HL-60 (cell line): ENCODE data around the gene FLYWCH1.

Experiments used
- GABPA ChIP-seq: IDR thresholded peaks from 2 replicates; pipeline ENCODE4 v1.6.1; 2012; ENCODE audit warnings: low read depth
- POLR2AphosphoS5 ChIP-seq: IDR thresholded peaks from 2 replicates; pipeline ENCODE4 v1.6.1; 2012; ENCODE audit warnings: low read depth
- SPI1 ChIP-seq: IDR thresholded peaks from 2 replicates; pipeline ENCODE4 v1.6.1; 2012; ENCODE audit warnings: low read depth, mild to moderate bottlenecking, borderline replicate concordance
- TF ChIP-seq, protein P1 (sequence below): IDR thresholded peaks from one replicate; pipeline ENCODE4 v1.5.1; 2011; ENCODE audit warnings: low read length, control low read depth, inconsistent platforms; ENCODE audit not compliant: insufficient read depth
- TF ChIP-seq, protein P2 (sequence below): IDR thresholded peaks from 2 replicates; pipeline ENCODE4 v1.6.1; 2012; ENCODE audit warnings: low read depth; ENCODE audit not compliant: insufficient replicate concordance

DNA sequence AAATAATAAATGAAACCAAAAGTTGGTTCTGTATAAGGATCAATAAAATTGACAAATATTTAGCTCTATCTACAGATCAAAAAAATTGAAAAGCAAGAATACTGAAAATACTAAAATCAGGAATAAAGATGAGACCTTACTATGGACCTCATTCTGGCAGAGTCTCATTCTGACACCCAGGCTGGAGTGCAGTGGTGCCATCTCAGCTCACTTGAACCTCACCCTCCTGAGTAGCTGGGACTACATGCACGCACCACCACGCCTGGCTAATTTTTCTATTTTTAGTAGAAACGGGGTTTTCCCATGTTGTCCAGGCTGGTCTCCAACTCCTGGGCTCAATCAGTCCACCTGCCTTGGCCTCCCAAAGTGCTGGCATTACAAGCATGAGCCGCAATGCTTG, 30.3 kb downstream of the FLYWCH1 start:
- TF ChIP-seq, protein P1, sequence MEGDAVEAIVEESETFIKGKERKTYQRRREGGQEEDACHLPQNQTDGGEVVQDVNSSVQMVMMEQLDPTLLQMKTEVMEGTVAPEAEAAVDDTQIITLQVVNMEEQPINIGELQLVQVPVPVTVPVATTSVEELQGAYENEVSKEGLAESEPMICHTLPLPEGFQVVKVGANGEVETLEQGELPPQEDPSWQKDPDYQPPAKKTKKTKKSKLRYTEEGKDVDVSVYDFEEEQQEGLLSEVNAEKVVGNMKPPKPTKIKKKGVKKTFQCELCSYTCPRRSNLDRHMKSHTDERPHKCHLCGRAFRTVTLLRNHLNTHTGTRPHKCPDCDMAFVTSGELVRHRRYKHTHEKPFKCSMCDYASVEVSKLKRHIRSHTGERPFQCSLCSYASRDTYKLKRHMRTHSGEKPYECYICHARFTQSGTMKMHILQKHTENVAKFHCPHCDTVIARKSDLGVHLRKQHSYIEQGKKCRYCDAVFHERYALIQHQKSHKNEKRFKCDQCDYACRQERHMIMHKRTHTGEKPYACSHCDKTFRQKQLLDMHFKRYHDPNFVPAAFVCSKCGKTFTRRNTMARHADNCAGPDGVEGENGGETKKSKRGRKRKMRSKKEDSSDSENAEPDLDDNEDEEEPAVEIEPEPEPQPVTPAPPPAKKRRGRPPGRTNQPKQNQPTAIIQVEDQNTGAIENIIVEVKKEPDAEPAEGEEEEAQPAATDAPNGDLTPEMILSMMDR: no peak
- TF ChIP-seq, protein P2, sequence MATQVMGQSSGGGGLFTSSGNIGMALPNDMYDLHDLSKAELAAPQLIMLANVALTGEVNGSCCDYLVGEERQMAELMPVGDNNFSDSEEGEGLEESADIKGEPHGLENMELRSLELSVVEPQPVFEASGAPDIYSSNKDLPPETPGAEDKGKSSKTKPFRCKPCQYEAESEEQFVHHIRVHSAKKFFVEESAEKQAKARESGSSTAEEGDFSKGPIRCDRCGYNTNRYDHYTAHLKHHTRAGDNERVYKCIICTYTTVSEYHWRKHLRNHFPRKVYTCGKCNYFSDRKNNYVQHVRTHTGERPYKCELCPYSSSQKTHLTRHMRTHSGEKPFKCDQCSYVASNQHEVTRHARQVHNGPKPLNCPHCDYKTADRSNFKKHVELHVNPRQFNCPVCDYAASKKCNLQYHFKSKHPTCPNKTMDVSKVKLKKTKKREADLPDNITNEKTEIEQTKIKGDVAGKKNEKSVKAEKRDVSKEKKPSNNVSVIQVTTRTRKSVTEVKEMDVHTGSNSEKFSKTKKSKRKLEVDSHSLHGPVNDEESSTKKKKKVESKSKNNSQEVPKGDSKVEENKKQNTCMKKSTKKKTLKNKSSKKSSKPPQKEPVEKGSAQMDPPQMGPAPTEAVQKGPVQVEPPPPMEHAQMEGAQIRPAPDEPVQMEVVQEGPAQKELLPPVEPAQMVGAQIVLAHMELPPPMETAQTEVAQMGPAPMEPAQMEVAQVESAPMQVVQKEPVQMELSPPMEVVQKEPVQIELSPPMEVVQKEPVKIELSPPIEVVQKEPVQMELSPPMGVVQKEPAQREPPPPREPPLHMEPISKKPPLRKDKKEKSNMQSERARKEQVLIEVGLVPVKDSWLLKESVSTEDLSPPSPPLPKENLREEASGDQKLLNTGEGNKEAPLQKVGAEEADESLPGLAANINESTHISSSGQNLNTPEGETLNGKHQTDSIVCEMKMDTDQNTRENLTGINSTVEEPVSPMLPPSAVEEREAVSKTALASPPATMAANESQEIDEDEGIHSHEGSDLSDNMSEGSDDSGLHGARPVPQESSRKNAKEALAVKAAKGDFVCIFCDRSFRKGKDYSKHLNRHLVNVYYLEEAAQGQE: no peak
- TF ChIP-seq POLR2AphosphoS5: no peak
- no peak for TF ChIP-seq GABPA
- no peak for TF ChIP-seq SPI1
